HG02588 (cell line): ENCODE results near the gene TECPR1.

Experiments used
- ATAC-seq: cut with Tn5 transposase; IDR thresholded peaks from one replicate; pipeline ENCODE4 v1.9.1; 2021; ENCODE audit warnings: mild to moderate bottlenecking, moderate library complexity; ENCODE audit not compliant: unreplicated experiment

TECPR1 gene

GRCh38 chr7:98211676-98212531 lies 40.1 kb downstream of the TECPR1 start:
- no peak for ATAC-seq

GRCh38 chr7:98211221-98211675 lies 40.8 kb downstream of the TECPR1 start, which contains the start of gene BHLHA15:
Gene BHLHA15 (plus strand): TSS chr7:98211439. CDS start chr7:98212310, 871 bp downstream.
- ATAC-seq, result no peak

- no peak for ATAC-seq
These were observed 41.4 kb downstream of the TECPR1 start for GRCh38 chr7:98210513-98211220.

GRCh38 chr7:98209166-98209920 lies 42.7 kb downstream of the TECPR1 start:
- ATAC-seq, result no peak

- ATAC-seq, result no peak
These were observed 45.3 kb downstream of the TECPR1 start for GRCh38 chr7:98206451-98207330.

GRCh38 chr7:98205162-98205845 lies 46.7 kb downstream of the TECPR1 start:
- ATAC-seq, result no peak

GRCh38 chr7:98204670-98205069 lies 47.4 kb downstream of the TECPR1 start:
- no peak for ATAC-seq

GRCh38 chr7:98203964-98204605 lies 47.9 kb downstream of the TECPR1 start:
- no peak for ATAC-seq

- peak; percentile 37 for ATAC-seq
These were observed 48.6 kb downstream of the TECPR1 start for GRCh38 chr7:98203261-98203963.

- peak; percentile 93 for ATAC-seq
These were observed 49.5 kb downstream of the TECPR1 start for GRCh38 chr7:98202367-98203195.

- peak; percentile 37 for ATAC-seq
These were observed 51.7 kb downstream of the TECPR1 start for GRCh38 chr7:98200364-98200763.

- ATAC-seq, result no peak
These were observed 52.9 kb downstream of the TECPR1 start for GRCh38 chr7:98199131-98199530.

- ATAC-seq, result no peak
These were observed 55.1 kb downstream of the TECPR1 start for GRCh38 chr7:98196706-98197605.

GRCh38 chr7:98194672-98195457 lies 57.2 kb downstream of the TECPR1 start:
- no peak for ATAC-seq

- ATAC-seq, result no peak
These were observed 57.8 kb downstream of the TECPR1 start for GRCh38 chr7:98194186-98194585.
